GM12878 (cell line): ENCODE data around the gene CYTIP. TPM values are rescaled to one million over a fixed set of nuclear protein-coding genes. Genes with fewer than 3 reads are reported as not detected.

Experiments used
- ASH2L ChIP-seq: fragments of 300-600, 200-600 bp; sonication (generic); IDR thresholded peaks from 2 replicates; pipeline ENCODE4 v1.6.1; 2017; ENCODE audit warnings: low read depth, mild to moderate bottlenecking, borderline replicate concordance
- BRCA1 ChIP-seq: IDR thresholded peaks from 2 replicates; pipeline ENCODE4 v1.6.1; 2011; ENCODE audit warnings: low read depth, low read length, improper control_type of control experiment
- FOXK2 ChIP-seq: fragments of 450-650 bp; IDR thresholded peaks from 2 replicates; pipeline ENCODE4 v1.6.1; 2017; ENCODE audit warnings: mild to moderate bottlenecking, moderate library complexity
- GABPA ChIP-seq: IDR thresholded peaks from 2 replicates; pipeline ENCODE4 v1.6.1; 2014; ENCODE audit warnings: antibody characterized with exemption, low read depth, mild to moderate bottlenecking, inconsistent platforms
- HDAC2 ChIP-seq: fragments of 200-600 bp; sonication (generic); IDR thresholded peaks from 2 replicates; pipeline ENCODE4 v1.6.1; 2017
- HDAC6 ChIP-seq: fragments of 200-600 bp; sonication (generic); IDR thresholded peaks from one replicate; pipeline ENCODE4 v1.8.0; 2017; ENCODE audit warnings: antibody characterized with exemption; ENCODE audit not compliant: unreplicated experiment
- HDGF ChIP-seq: fragments of 450-650 bp; IDR thresholded peaks from 2 replicates; pipeline ENCODE4 v1.6.1; 2016; ENCODE audit warnings: antibody characterized with exemption
- JUND ChIP-seq: IDR thresholded peaks from 2 replicates; pipeline ENCODE4 v1.6.1; 2012; ENCODE audit warnings: low read depth, mild to moderate bottlenecking, low read length, improper control_type of control experiment, moderate library complexity
- KLF5 ChIP-seq: fragments of 450-650 bp; IDR thresholded peaks from 2 replicates; pipeline ENCODE4 v1.6.1; 2014; ENCODE audit warnings: mild to moderate bottlenecking; ENCODE audit not compliant: partially characterized antibody
- LARP7 ChIP-seq: fragments of 450-650 bp; IDR thresholded peaks from 2 replicates; pipeline ENCODE4 v1.6.1; 2017; ENCODE audit warnings: mild to moderate bottlenecking
- MEF2B ChIP-seq: fragments of 450-650 bp; IDR thresholded peaks from 2 replicates; pipeline ENCODE4 v1.6.1; 2018; ENCODE audit warnings: mild to moderate bottlenecking, moderate library complexity; ENCODE audit not compliant: partially characterized antibody, poor library complexity, severe bottlenecking
- MTA2 ChIP-seq: fragments of 450-650 bp; IDR thresholded peaks from 2 replicates; pipeline ENCODE4 v1.6.1; 2016; ENCODE audit warnings: low read depth, mild to moderate bottlenecking, moderate library complexity
- MTA3 ChIP-seq: IDR thresholded peaks from 2 replicates; pipeline ENCODE4 v1.6.1; 2012; ENCODE audit warnings: low read length, inconsistent platforms, borderline replicate concordance
- MYC ChIP-seq: IDR thresholded peaks from 2 replicates; pipeline ENCODE4 v1.6.1; 2011; ENCODE audit warnings: mild to moderate bottlenecking, low read length, moderate library complexity, inconsistent platforms; ENCODE audit not compliant: insufficient read depth, insufficient replicate concordance, insufficient read length, severe bottlenecking
- POLR2AphosphoS5 ChIP-seq: IDR thresholded peaks from 2 replicates; pipeline ENCODE4 v1.6.1; 2011; ENCODE audit warnings: mild to moderate bottlenecking, low read length, inconsistent platforms
- POU2F2 ChIP-seq: IDR thresholded peaks from 3 replicates; pipeline ENCODE4 v1.6.1; 2011; ENCODE audit warnings: low read depth, mild to moderate bottlenecking, low read length, borderline replicate concordance
- RAD51 ChIP-seq: fragments of 450-650 bp; IDR thresholded peaks from 2 replicates; pipeline ENCODE4 v1.6.1; 2016; ENCODE audit warnings: moderate library complexity, mild to moderate bottlenecking, inconsistent platforms
- RB1 ChIP-seq: fragments of 450-650 bp; formaldehyde crosslinking; IDR thresholded peaks from 2 replicates; pipeline ENCODE4 v1.6.1; 2017; ENCODE audit warnings: mild to moderate bottlenecking, borderline replicate concordance
- RBBP5 ChIP-seq: fragments of 200-600 bp; sonication (generic); conservative IDR thresholded peaks from 2 replicates; pipeline ENCODE4 v1.6.1; 2016
- RFX5 ChIP-seq: IDR thresholded peaks from 2 replicates; pipeline ENCODE4 v1.6.1; 2011; ENCODE audit warnings: low read depth, low read length, improper control_type of control experiment
- SMAD5 ChIP-seq: IDR thresholded peaks from 2 replicates; pipeline ENCODE4 v1.6.1; 2016; ENCODE audit warnings: antibody characterized with exemption, low read depth
- SRF ChIP-seq, 2 experiments: IDR thresholded peaks; 2 replicates each; pipeline ENCODE4 v1.6.1; 2011; ENCODE audit warnings: low read depth in 2 of 2, low read length in 2 of 2, mild to moderate bottlenecking in 1 of 2, moderate library complexity in 1 of 2
- SUPT20H ChIP-seq: IDR thresholded peaks from 2 replicates; pipeline ENCODE4 v1.6.1; 2011; ENCODE audit warnings: low read depth, mild to moderate bottlenecking, low read length, moderate library complexity, borderline replicate concordance; ENCODE audit not compliant: control insufficient read depth
- SUZ12 ChIP-seq: fragments of 200-600 bp; sonication (generic); IDR thresholded peaks from one replicate; pipeline ENCODE4 v1.6.1; 2018; ENCODE audit warnings: antibody characterized with exemption, mild to moderate bottlenecking; ENCODE audit not compliant: unreplicated experiment
- TAF1 ChIP-seq: IDR thresholded peaks from 2 replicates; pipeline ENCODE4 v1.6.1; 2011; ENCODE audit warnings: mild to moderate bottlenecking, low read depth, low read length, borderline replicate concordance
- TCF7 ChIP-seq: IDR thresholded peaks from 2 replicates; pipeline ENCODE4 v1.6.1; 2014; ENCODE audit warnings: antibody characterized with exemption, borderline replicate concordance
- WRNIP1 ChIP-seq: IDR thresholded peaks from 2 replicates; pipeline ENCODE4 v1.6.1; 2011; ENCODE audit warnings: low read depth, low read length, improper control_type of control experiment, borderline replicate concordance
- ZNF207 ChIP-seq: fragments of 450-650 bp; IDR thresholded peaks from 2 replicates; pipeline ENCODE4 v1.6.1; 2014; ENCODE audit warnings: antibody characterized with exemption, mild to moderate bottlenecking, borderline replicate concordance
- ZNF24 ChIP-seq: fragments of 450-650 bp; IDR thresholded peaks from 2 replicates; pipeline ENCODE4 v1.6.1; 2017; ENCODE audit warnings: antibody characterized with exemption, mild to moderate bottlenecking
- ZNF274 ChIP-seq: IDR thresholded peaks from one replicate; pipeline ENCODE4 v1.8.0; 2011; ENCODE audit not compliant: insufficient read length, insufficient read depth
- ZNF622 ChIP-seq: fragments of 450-650 bp; IDR thresholded peaks from 2 replicates; pipeline ENCODE4 v1.6.1; 2017; ENCODE audit warnings: mild to moderate bottlenecking, inconsistent platforms
- ZSCAN29 ChIP-seq: fragments of 450-650 bp; IDR thresholded peaks from 2 replicates; pipeline ENCODE4 v1.6.1; 2017; ENCODE audit warnings: mild to moderate bottlenecking, moderate library complexity
- polyA plus RNA-seq, 11 experiments: library from polyadenylated mRNA; depleted of rRNA in 4 of 11; unstranded in 6 of 11; stranded (reverse) in 5 of 11; fragments of >200 nt; fragmentation: Nextera tagmentation in 4 of 11; fragmentation: Illumina TruSeq in 1 of 11; extraction: Ambion mirVana in 4 of 11; extraction: Trizol in 1 of 11; gene quantifications; 1 replicate in 1 of 11; 2 replicates in 10 of 11; pipeline versions ENCODE4 v1.2.1 to v1.2.3, GENCODE V29; 2011 to 2016; ENCODE audit warnings: inconsistent platforms in 2 of 11, missing spikeins in 2 of 11, low read depth in 1 of 11
- total RNA-seq, 4 experiments: library from RNA; depleted of rRNA in 3 of 4; stranded (reverse); fragments of >200 nt in 3 of 4; fragmentation: Illumina TruSeq in 1 of 4; extraction: Trizol in 1 of 4; gene quantifications; 2 replicates each; pipeline versions ENCODE4 v1.2.1 to v1.2.3, GENCODE V29; 2013 to 2021
- TF ChIP-seq, protein P1 (sequence below): IDR thresholded peaks from 2 replicates; pipeline ENCODE4 v1.6.1; 2012; ENCODE audit warnings: mild to moderate bottlenecking, low read depth, low read length

The CYTIP gene
- total and polyA plus RNA-seq, 10 of the 15 experiments (the other 5 are each of a cell fraction or from before 2014, with no cell fraction given) = 55.1 to 178 (median 73.4) TPM

GRCh38 chr2:157404363-157404762, 39.5 kb downstream of the CYTIP start (continued):
- TF ChIP-seq MTA3 = peak; percentile 90
- TF ChIP-seq JUND = no peak
- TF ChIP-seq MEF2B = peak; percentile 82
- no peak for TF ChIP-seq ZNF207
- TF ChIP-seq ZNF622 = no peak
- no peak for TF ChIP-seq SUZ12
- no peak for TF ChIP-seq KLF5
- TF ChIP-seq POU2F2 = peak; percentile 64; the same call in 1 of the 3 replicates
- TF ChIP-seq RFX5 = no peak
- no peak for TF ChIP-seq TCF7
- TF ChIP-seq TAF1 = no peak
- TF ChIP-seq, protein P1, sequence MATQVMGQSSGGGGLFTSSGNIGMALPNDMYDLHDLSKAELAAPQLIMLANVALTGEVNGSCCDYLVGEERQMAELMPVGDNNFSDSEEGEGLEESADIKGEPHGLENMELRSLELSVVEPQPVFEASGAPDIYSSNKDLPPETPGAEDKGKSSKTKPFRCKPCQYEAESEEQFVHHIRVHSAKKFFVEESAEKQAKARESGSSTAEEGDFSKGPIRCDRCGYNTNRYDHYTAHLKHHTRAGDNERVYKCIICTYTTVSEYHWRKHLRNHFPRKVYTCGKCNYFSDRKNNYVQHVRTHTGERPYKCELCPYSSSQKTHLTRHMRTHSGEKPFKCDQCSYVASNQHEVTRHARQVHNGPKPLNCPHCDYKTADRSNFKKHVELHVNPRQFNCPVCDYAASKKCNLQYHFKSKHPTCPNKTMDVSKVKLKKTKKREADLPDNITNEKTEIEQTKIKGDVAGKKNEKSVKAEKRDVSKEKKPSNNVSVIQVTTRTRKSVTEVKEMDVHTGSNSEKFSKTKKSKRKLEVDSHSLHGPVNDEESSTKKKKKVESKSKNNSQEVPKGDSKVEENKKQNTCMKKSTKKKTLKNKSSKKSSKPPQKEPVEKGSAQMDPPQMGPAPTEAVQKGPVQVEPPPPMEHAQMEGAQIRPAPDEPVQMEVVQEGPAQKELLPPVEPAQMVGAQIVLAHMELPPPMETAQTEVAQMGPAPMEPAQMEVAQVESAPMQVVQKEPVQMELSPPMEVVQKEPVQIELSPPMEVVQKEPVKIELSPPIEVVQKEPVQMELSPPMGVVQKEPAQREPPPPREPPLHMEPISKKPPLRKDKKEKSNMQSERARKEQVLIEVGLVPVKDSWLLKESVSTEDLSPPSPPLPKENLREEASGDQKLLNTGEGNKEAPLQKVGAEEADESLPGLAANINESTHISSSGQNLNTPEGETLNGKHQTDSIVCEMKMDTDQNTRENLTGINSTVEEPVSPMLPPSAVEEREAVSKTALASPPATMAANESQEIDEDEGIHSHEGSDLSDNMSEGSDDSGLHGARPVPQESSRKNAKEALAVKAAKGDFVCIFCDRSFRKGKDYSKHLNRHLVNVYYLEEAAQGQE = no peak
- no peak for TF ChIP-seq WRNIP1
- no peak for TF ChIP-seq FOXK2
- no peak for TF ChIP-seq RBBP5
- TF ChIP-seq ZNF24 = no peak; the same call in 1 of the 2 replicates
- no peak for TF ChIP-seq ZNF274
- no peak for TF ChIP-seq LARP7
- TF ChIP-seq HDGF = no peak
- TF ChIP-seq SUPT20H = no peak
- peak; percentile 99 for TF ChIP-seq MTA2
- peak; percentile 58; the same call in 1 of the 2 replicates for TF ChIP-seq POLR2AphosphoS5
- no peak for TF ChIP-seq SRF (IDR thresholded peaks at IDR 0.05; ENCODE audit: low read depth in 2 of 2, low read length in 2 of 2)
- TF ChIP-seq ASH2L = no peak
- TF ChIP-seq RB1 = no peak
- no peak for TF ChIP-seq HDAC6
- TF ChIP-seq HDAC2 = no peak
- TF ChIP-seq BRCA1 = no peak
- TF ChIP-seq GABPA = 0 out of 2 replicates have a peak, but pooled peaks have one; percentile 57
- no peak for TF ChIP-seq SMAD5
- peak; percentile 66; the same call in 1 of the 2 replicates for TF ChIP-seq RAD51
- TF ChIP-seq ZSCAN29 = no peak
- no peak for TF ChIP-seq MYC
